Measurements from ENCODE around the gene PLA2G4A. TPM values are rescaled to one million over a fixed set of nuclear protein-coding genes. Genes with fewer than 3 reads are reported as not detected.

Gene PLA2G4A
- total RNA-seq, 4 donors from 2014 or later, result 8.7 to 32.7 (median 19.5) TPM

DNA sequence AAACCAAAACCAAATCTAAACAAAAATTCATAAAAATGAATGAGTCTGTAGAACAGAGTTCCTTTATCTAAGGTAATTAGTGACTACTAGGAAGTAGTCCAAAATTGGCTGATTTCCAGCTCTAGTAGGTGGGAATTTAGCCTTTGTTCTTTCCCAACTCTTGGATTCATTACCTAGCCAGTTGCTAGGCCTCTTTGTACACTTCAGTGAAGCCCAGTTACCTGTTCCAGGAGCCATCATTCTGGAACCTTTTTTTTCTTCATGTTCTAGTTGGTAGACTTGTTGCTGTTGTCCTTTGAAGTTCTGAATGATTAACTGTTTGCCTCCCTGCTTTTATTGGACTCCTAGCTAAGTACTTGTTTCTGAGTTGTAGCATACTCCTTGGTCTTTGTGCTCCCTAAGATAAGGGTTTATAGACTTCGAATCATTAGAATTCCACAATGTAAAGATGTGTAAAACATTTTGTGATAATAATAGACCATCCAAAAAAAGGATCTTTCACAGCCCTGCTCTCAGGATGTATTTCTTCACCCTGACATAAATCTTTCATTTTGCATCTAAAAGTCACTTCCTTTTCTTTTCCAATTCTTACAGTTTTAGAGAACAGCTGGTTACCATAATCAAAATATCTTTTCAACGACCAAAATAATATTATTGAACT lies 9.8 kb downstream of the PLA2G4A start:
- Histone ChIP-seq H3K36me3 (no peaks in the 10 kb centered on the region), H3K27ac (peak overlapping the region; percentile 43 to 56), H3K4me1 (peaks cover 0 to 3% of the 10 kb centered on the region in 2 donors), H3K27me3 (no peaks in the 10 kb centered on the region), H3K9me3 (no peaks in the 10 kb centered on the region), H3K4me3 (no peak overlapping the region)
- TF ChIP-seq, protein P1, sequence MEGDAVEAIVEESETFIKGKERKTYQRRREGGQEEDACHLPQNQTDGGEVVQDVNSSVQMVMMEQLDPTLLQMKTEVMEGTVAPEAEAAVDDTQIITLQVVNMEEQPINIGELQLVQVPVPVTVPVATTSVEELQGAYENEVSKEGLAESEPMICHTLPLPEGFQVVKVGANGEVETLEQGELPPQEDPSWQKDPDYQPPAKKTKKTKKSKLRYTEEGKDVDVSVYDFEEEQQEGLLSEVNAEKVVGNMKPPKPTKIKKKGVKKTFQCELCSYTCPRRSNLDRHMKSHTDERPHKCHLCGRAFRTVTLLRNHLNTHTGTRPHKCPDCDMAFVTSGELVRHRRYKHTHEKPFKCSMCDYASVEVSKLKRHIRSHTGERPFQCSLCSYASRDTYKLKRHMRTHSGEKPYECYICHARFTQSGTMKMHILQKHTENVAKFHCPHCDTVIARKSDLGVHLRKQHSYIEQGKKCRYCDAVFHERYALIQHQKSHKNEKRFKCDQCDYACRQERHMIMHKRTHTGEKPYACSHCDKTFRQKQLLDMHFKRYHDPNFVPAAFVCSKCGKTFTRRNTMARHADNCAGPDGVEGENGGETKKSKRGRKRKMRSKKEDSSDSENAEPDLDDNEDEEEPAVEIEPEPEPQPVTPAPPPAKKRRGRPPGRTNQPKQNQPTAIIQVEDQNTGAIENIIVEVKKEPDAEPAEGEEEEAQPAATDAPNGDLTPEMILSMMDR (IDR thresholded peaks at IDR 0.05), result no peak
- TF ChIP-seq POLR2A (IDR thresholded peaks at IDR 0.05), result no peak
- intact Hi-C loops (cut with DNase I; ENCODE audit: low total_unique reads), result no loop called here
- no peak for DNase-seq

DNA sequence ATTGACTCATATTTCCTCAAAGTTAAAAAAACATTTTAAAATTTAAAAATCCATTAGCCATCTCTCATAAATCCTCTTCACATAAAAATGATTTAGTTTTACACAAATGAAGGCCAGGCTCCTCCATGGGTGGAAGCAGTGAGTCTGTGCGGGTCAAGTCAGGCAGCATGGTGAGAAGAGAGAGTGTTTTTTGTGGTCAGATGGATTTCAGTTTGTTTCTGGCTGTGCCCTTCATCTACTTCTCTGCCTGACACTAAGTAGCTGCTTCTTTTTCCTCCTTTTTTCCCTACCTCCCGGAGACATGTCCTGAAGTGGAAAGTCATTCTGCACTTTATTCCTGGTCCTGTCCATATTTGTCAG lies 10.3 kb downstream of the PLA2G4A start:
- TF ChIP-seq, protein P1 (IDR thresholded peaks at IDR 0.05), result no peak
- TF ChIP-seq POLR2A (IDR thresholded peaks at IDR 0.05), result no peak
- H3K4me3 ChIP-seq, result no peak overlapping the region
- no peaks in the 10 kb centered on the region for H3K9me3 ChIP-seq
- H3K27me3 ChIP-seq, result no peaks in the 10 kb centered on the region
- H3K4me1 ChIP-seq, result peaks cover 0 to 3% of the 10 kb centered on the region in 2 donors
- peak overlapping the region; percentile 27 to 56 for H3K27ac ChIP-seq
- H3K36me3 ChIP-seq, result no peaks in the 10 kb centered on the region
- DNase-seq, result no peak
- intact Hi-C loops (cut with DNase I; ENCODE audit: low total_unique reads), result no loop called here

DNA sequence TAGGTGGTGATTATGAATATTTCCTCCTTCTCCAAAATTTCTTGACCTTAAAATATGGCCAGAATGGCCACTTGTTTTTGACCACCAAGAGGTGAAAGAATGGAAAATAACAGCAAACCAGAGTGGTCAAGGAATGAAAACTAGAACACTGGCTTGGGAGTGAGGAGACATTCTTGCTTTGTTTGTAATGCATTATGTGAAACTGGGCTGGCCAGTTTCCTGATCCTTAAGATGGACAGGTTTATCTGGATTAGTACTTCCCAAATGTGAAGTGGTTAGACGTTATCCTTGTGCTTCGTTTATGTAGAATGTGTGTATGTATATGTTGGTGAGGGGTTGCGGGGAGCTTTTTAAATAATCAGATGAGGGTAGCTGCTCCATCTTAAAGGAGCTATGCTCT lies 12.8 kb downstream of the PLA2G4A start:
- intact Hi-C loops (cut with DNase I; ENCODE audit: low total_unique reads), result no loop called here
- Histone ChIP-seq H3K36me3 (no peaks in the 10 kb centered on the region), H3K27ac (no peak overlapping the region), H3K27me3 (no peaks in the 10 kb centered on the region), H3K9me3 (no peaks in the 10 kb centered on the region), H3K4me3 (no peak overlapping the region), H3K4me1 (peaks cover 0 to 3% of the 10 kb centered on the region in 2 donors)
- TF ChIP-seq, protein P1 (IDR thresholded peaks at IDR 0.05), result no peak
- TF ChIP-seq POLR2A (IDR thresholded peaks at IDR 0.05), result no peak
- no peak for DNase-seq

DNA sequence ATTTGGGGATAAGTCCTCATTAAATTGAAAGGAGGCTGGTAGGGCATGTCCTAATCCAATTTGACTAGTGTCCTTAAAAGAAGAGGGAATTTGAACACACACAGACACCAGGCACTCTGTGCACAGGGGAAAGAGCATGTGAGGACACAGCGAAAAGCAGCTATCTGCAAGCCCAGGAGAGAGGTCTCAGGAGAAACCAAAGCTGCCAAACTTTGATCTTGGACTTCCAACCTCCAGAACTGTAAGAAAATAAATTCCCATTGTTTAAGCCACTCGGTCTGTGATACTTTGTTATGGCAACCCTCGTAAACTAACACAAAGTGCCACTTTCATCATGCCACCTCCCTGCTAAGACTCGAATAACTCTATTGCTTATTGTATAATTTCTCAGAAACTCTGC lies 13.8 kb downstream of the PLA2G4A start:
- Histone ChIP-seq H3K9me3 (no peaks in the 10 kb centered on the region), H3K4me3 (no peak overlapping the region), H3K27ac (no peak overlapping the region), H3K4me1 (peaks cover 0 to 3% of the 10 kb centered on the region in 2 donors), H3K36me3 (no peaks in the 10 kb centered on the region), H3K27me3 (no peaks in the 10 kb centered on the region)
- TF ChIP-seq POLR2A (IDR thresholded peaks at IDR 0.05), result no peak
- TF ChIP-seq, protein P1 (IDR thresholded peaks at IDR 0.05), result no peak
- no peak for DNase-seq
- intact Hi-C loops (cut with DNase I; ENCODE audit: low total_unique reads), result no loop called here

DNA sequence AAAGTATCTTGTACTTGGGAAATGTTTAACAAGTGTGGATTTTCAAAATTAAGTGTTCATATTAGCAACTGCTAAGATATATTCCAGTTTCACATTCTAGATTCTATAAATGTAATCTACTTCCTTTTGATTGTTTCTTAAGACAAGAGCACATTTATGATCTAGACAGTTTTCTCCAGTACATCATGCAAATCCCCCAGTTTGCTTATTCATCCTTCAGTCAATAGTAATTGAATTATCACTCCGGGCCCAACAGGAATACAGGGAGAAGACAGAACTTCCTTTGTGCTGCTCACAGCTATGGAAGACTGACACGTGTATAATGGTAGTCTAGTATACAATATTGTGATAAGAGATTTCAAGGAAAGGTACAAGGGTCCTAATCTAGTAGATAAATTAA lies 14.5 kb downstream of the PLA2G4A start:
- peaks cover 0 to 3% of the 10 kb centered on the region in 2 donors for H3K4me1 ChIP-seq
- no peak overlapping the region for H3K27ac ChIP-seq
- no peaks in the 10 kb centered on the region for H3K27me3 ChIP-seq
- no peaks in the 10 kb centered on the region for H3K9me3 ChIP-seq
- H3K36me3 ChIP-seq, result no peaks in the 10 kb centered on the region
- no peak overlapping the region for H3K4me3 ChIP-seq
- no peak for DNase-seq
- intact Hi-C loops (cut with DNase I; ENCODE audit: low total_unique reads), result no loop called here
- TF ChIP-seq, protein P1 (IDR thresholded peaks at IDR 0.05), result no peak
- TF ChIP-seq POLR2A (IDR thresholded peaks at IDR 0.05), result no peak
